HEK293 (cell line): ENCODE data around the gene COX19.

ENCODE experiments used
- CTCF ChIA-PET: fragments of 350-600 bp; formaldehyde crosslinking; extraction: SDS; loops from one replicate; lab custom pipeline; 2021; ENCODE audit warnings: antibody characterized with exemption; lab: Yijun Ruan, JAX
- POLR2A ChIA-PET: fragments of 300-600 bp; formaldehyde crosslinking; extraction: SDS; loops from one replicate; lab custom pipeline; 2020; ENCODE audit warnings: antibody characterized with exemption, inconsistent platforms; lab: Yijun Ruan, JAX
- H3K27ac ChIP-seq: fragments of 200-500 bp; sonication (Bioruptor generic); 2 replicates; pipeline ENCODE4 v1.5.1; 2014; ENCODE audit warnings: low read depth, low read length, control low read depth, inconsistent platforms; ENCODE audit errors: extremely low read depth
- H3K36me3 ChIP-seq, 2 experiments: fragments of 200-500 bp in 1 of 2; sonication (Bioruptor generic) in 1 of 2; 1 replicate in 1 of 2; 2 replicates in 1 of 2; pipeline ENCODE4 v1.5.1; 2014 to 2017; ENCODE audit warnings: inconsistent platforms in 2 of 2, low read length in 2 of 2; ENCODE audit not compliant: control insufficient read depth in 2 of 2, insufficient read depth in 1 of 2
- H3K4me1 ChIP-seq: fragments of 200-500 bp; sonication (Bioruptor generic); 2 replicates; pipeline ENCODE4 v1.5.1; 2014; ENCODE audit warnings: mild to moderate bottlenecking, low read length, inconsistent platforms; ENCODE audit not compliant: control insufficient read depth, insufficient read depth
- H3K4me3 ChIP-seq: 2 replicates; pipeline ENCODE4 v1.5.1; 2011; ENCODE audit warnings: low read depth, mild to moderate bottlenecking, control low read depth, low read length, moderate library complexity
- H3K9me3 ChIP-seq: fragments of 200-500 bp; sonication (Bioruptor generic); 2 replicates; pipeline ENCODE4 v1.5.1; 2014; ENCODE audit warnings: low read depth, low read length, inconsistent platforms; ENCODE audit not compliant: control insufficient read depth, insufficient read depth
- EGR2 ChIP-seq: fragments of 450-650 bp; formaldehyde crosslinking; IDR thresholded peaks from 2 replicates; pipeline ENCODE4 v1.5.1; 2016; ENCODE audit warnings: low read depth, missing biosample characterization, missing genetic modification characterization
- GFI1B ChIP-seq: fragments of 450-650 bp; formaldehyde crosslinking; IDR thresholded peaks from 2 replicates; pipeline ENCODE4 v1.5.1; 2016; ENCODE audit warnings: missing biosample characterization, missing genetic modification characterization
- HOXC10 ChIP-seq: sonication (generic); formaldehyde crosslinking; IDR thresholded peaks from 2 replicates; pipeline ENCODE4 v1.8.1; 2023; ENCODE audit warnings: mild to moderate bottlenecking, missing genetic modification reagents
- MZF1 ChIP-seq: fragments of 450-650 bp; formaldehyde crosslinking; IDR thresholded peaks from 2 replicates; pipeline ENCODE4 v1.5.1; 2017; ENCODE audit warnings: missing biosample characterization, missing genetic modification characterization, borderline replicate concordance
- OVOL3 ChIP-seq: fragments of 450-650 bp; formaldehyde crosslinking; IDR thresholded peaks from 2 replicates; pipeline ENCODE4 v1.5.1; 2016; ENCODE audit warnings: missing biosample characterization, missing genetic modification characterization
- PRDM4 ChIP-seq: fragments of 450-650 bp; formaldehyde crosslinking; IDR thresholded peaks from 2 replicates; pipeline ENCODE4 v1.5.1; 2017; ENCODE audit warnings: missing biosample characterization, missing genetic modification characterization
- PRDM6 ChIP-seq: fragments of 450-650 bp; formaldehyde crosslinking; IDR thresholded peaks from 2 replicates; pipeline ENCODE4 v1.5.1; 2017; ENCODE audit warnings: missing biosample characterization, missing genetic modification characterization
- SCRT2 ChIP-seq: fragments of 450-650 bp; formaldehyde crosslinking; IDR thresholded peaks from 2 replicates; pipeline ENCODE4 v1.5.1; 2016; ENCODE audit warnings: missing biosample characterization, missing genetic modification characterization
- ZBTB7A ChIP-seq: fragments of 450-650 bp; formaldehyde crosslinking; IDR thresholded peaks from 2 replicates; pipeline ENCODE4 v1.5.1; 2016; ENCODE audit warnings: low read depth, missing biosample characterization, missing genetic modification characterization
- ZEB2 ChIP-seq: fragments of 450-650 bp; formaldehyde crosslinking; IDR thresholded peaks from 2 replicates; pipeline ENCODE4 v1.5.1; 2016; ENCODE audit warnings: missing biosample characterization, missing genetic modification characterization
- ZNF169 ChIP-seq: fragments of 450-650 bp; formaldehyde crosslinking; IDR thresholded peaks from 2 replicates; pipeline ENCODE4 v1.5.1; 2016; ENCODE audit warnings: missing biosample characterization, missing genetic modification characterization
- ZNF175 ChIP-seq: fragments of 450-650 bp; formaldehyde crosslinking; IDR thresholded peaks from 2 replicates; pipeline ENCODE4 v1.5.1; 2016; ENCODE audit warnings: missing biosample characterization, missing genetic modification characterization
- ZNF274 ChIP-seq, 2 experiments: fragments of 200-500 bp in 1 of 2; fragments of 450-650 bp in 1 of 2; sonication (Bioruptor generic) in 1 of 2; formaldehyde crosslinking in 1 of 2; IDR thresholded peaks; 2 replicates each; pipeline versions ENCODE4 v1.5.1 to v1.6.1; 2014 to 2016; ENCODE audit warnings: borderline replicate concordance in 1 of 2, inconsistent platforms in 1 of 2, low read length in 1 of 2, missing biosample characterization in 1 of 2, missing genetic modification characterization in 1 of 2
- ZNF354C ChIP-seq: fragments of 450-650 bp; formaldehyde crosslinking; IDR thresholded peaks from 2 replicates; pipeline ENCODE4 v1.5.1; 2016; ENCODE audit warnings: missing biosample characterization, missing genetic modification characterization, low read depth, borderline replicate concordance
- ZNF48 ChIP-seq: fragments of 450-650 bp; formaldehyde crosslinking; IDR thresholded peaks from 2 replicates; pipeline ENCODE4 v1.5.1; 2016; ENCODE audit warnings: missing biosample characterization, missing genetic modification characterization
- ZNF558 ChIP-seq: fragments of 450-650 bp; formaldehyde crosslinking; IDR thresholded peaks from 2 replicates; pipeline ENCODE4 v1.5.1; 2016; ENCODE audit warnings: missing biosample characterization, missing genetic modification characterization
- ZNF629 ChIP-seq: fragments of 450-650 bp; formaldehyde crosslinking; IDR thresholded peaks from 2 replicates; pipeline ENCODE4 v1.5.1; 2017; ENCODE audit warnings: missing biosample characterization, missing genetic modification characterization
- ZNF677 ChIP-seq: fragments of 450-650 bp; IDR thresholded peaks from 2 replicates; pipeline ENCODE4 v1.5.0; 2018; ENCODE audit warnings: missing biosample characterization, mild to moderate bottlenecking, missing genetic modification characterization, moderate library complexity
- ZNF776 ChIP-seq: fragments of 450-650 bp; formaldehyde crosslinking; IDR thresholded peaks from 2 replicates; pipeline ENCODE4 v1.5.0; 2017; ENCODE audit warnings: missing biosample characterization, missing genetic modification characterization, borderline replicate concordance
- ZNF791 ChIP-seq: fragments of 450-650 bp; formaldehyde crosslinking; IDR thresholded peaks from 2 replicates; pipeline ENCODE4 v1.5.1; 2016; ENCODE audit warnings: missing biosample characterization, missing genetic modification characterization
- ZNF837 ChIP-seq: fragments of 450-650 bp; formaldehyde crosslinking; IDR thresholded peaks from 2 replicates; pipeline ENCODE4 v1.5.1; 2016; ENCODE audit warnings: missing biosample characterization, missing genetic modification characterization
- ZSCAN18 ChIP-seq: fragments of 450-650 bp; formaldehyde crosslinking; IDR thresholded peaks from 2 replicates; pipeline ENCODE4 v1.5.1; 2016; ENCODE audit warnings: missing biosample characterization, missing genetic modification characterization

COX19 gene

GRCh38 chr7:922334-923107, 52.8 kb downstream of the COX19 start (continued):
- no peak for TF ChIP-seq ZNF274 (IDR thresholded peaks at IDR 0.05; ENCODE audit: low read length)
- TF ChIP-seq ZNF274 (tag by site-specific recombination; IDR thresholded peaks at IDR 0.05; ENCODE audit: borderline replicate concordance), result no peak
- TF ChIP-seq ZNF629 (tag by site-specific recombination), result no peak
- no peak for TF ChIP-seq ZNF354C (tag by site-specific recombination)
- no peak for TF ChIP-seq ZNF776 (tag by site-specific recombination)

DNA sequence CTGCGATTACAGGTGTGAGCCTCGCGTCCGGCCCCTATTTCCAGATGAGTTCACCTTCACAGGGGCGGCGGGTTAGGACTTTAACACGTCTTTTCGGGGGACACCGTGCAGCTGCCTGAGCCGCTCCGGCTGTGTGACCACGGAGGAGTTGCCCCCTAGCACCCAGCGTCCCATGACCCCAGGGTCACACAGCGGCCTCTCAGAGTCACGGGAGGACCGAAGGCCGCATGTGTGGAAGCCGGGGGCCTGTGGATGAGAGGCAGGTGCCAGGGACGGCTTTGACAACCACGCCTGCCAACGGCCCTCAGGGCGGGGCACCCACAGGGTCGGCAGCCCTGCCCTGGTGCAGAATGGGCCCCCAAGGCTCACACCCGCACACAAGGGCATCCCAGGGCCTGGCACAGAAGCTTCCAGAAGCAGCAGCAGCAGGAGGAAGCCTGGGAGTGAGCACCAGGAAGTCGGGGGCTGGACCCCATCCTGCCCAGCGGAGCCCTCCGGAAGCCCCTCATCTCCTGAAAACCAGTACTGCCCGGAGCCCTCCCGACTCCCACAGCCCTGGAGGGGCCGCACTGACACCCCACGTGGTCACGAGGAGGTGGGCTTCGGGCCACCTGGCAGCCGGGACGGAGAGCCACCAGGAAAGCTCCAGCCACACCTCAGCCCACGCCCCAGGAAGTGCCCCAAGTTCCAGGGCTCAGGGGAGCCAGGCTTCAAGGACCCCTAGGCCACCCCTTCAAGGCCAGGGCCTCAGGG, 53.6 kb downstream of the COX19 start:
- Histone ChIP-seq H3K27ac (no peak overlapping the region), H3K4me3 (no peak overlapping the region), H3K9me3 (no peaks in the 10 kb centered on the region), H3K4me1 (no peaks in the 10 kb centered on the region), H3K36me3 (no peaks in the 10 kb centered on the region)
- TF ChIP-seq OVOL3 (tag by site-specific recombination), result no peak
- TF ChIP-seq ZNF169 (tag by site-specific recombination), result no peak
- TF ChIP-seq MZF1 (tag by site-specific recombination), result no peak
- no peak for TF ChIP-seq PRDM4 (tag by site-specific recombination)
- TF ChIP-seq ZNF837 (tag by site-specific recombination), result no peak
- TF ChIP-seq ZSCAN18, result no peak
- no peak for TF ChIP-seq ZNF558
- no peak for TF ChIP-seq ZNF791 (tag by site-specific recombination)
- no peak for TF ChIP-seq ZNF175 (tag by site-specific recombination)
- no peak for TF ChIP-seq ZEB2 (tag by site-specific recombination)
- TF ChIP-seq ZNF48, result no peak
- TF ChIP-seq ZBTB7A (tag by site-specific recombination), result no peak
- no peak for TF ChIP-seq PRDM6
- TF ChIP-seq GFI1B (tag by site-specific recombination), result no peak
- TF ChIP-seq HOXC10 (CRISPR knock-in tag), result no peak
- no peak for TF ChIP-seq SCRT2 (tag by site-specific recombination)
- TF ChIP-seq EGR2 (tag by site-specific recombination), result no peak
- TF ChIP-seq ZNF677 (tag by site-specific recombination), result no peak
- ChIA-PET POLR2A (interaction anchor here (0.6 kb wide), 1 partner anchor 90 kb away, joined by 3 read pairs; no protein-coding TSS in a partner anchor), CTCF (interaction anchor here (0.9 kb wide), 1 partner anchor 71 kb away, joined by 3 read pairs; no protein-coding TSS in a partner anchor)
